ENCODE results near the gene ELAVL3. TPM values are rescaled to one million over a fixed set of nuclear protein-coding genes. Genes with fewer than 3 reads are reported as not detected.

The ELAVL3 gene
- total and polyA plus RNA-seq, 2 of the 8 experiments (the other 6 are each of a cell fraction or from before 2014, with no cell fraction given): 0.80 to 1.0 TPM

DNA sequence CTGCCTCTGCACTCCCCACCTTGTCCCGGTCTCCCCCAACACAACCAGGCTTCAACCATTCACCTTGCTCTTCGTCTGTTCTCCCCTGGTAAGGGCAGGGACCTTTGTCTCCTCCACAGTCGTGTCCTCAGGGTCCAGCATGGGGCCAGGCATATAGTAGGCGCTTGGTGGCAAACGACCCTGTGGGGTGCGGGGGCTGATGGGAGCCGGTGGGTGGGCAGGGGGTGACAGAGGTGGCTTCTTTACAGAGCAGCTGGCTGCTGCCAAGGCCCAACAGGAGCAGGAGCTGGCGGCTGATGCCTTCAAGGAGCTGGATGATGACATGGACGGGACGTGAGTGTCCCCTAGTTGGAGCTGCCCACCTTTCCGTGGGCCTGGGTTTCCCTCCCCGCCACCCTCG is 35.7 kb downstream of the ELAVL3 start (continued):
- TF ChIP-seq EP300 (IDR thresholded peaks at IDR 0.05; ENCODE audit: borderline replicate concordance in 1 of 2, low read depth in 2 of 2, low read length in 2 of 2) (no peak), CTCF (IDR thresholded peaks at IDR 0.05; ENCODE audit: control extremely low read depth in 1 of 3, insufficient read depth in 1 of 3, low read depth in 1 of 3, low read length in 3 of 3) (no peak)
